A549 (cell line): ENCODE measurements around the gene TMEM88. TPM values are rescaled to one million over a fixed set of nuclear protein-coding genes. Genes with fewer than 3 reads are reported as not detected.

Experiments used
- ATAC-seq, 2 experiments: fragments of 200-7000 bp in 1 of 2; fragments of >200 bp in 1 of 2; cut with Nextera tagmentation in 1 of 2; cut with Tn5 transposase in 1 of 2; 3 replicates each; pipeline versions ENCODE4 v1.8.0 to v1.9.1; 2018 to 2020; ENCODE audit warnings: mild to moderate bottlenecking in 1 of 2, moderate library complexity in 1 of 2
- CTCF ChIA-PET: fragments of 300-600 bp; sonication (Branson Sonifier 250); formaldehyde crosslinking; extraction: SDS; loops from one replicate; lab custom pipeline; 2021; ENCODE audit warnings: antibody characterized with exemption, inconsistent platforms; lab: Yijun Ruan, JAX
- POLR2A ChIA-PET: fragments of 350-600 bp; formaldehyde crosslinking; extraction: SDS; loops from one replicate; lab custom pipeline; 2021; ENCODE audit warnings: antibody characterized with exemption, inconsistent platforms; lab: Yijun Ruan, JAX
- DNase-seq, 2 experiments: peaks; one replicate each; pipeline versions ENCODE4 v3.0.0 to v3.0.0-alpha.2; 2011 to 2016; ENCODE audit warnings: low read depth in 1 of 2, low spot score in 1 of 2
- FAIRE-seq: peaks from 2 replicates; lab custom pipeline; 2011; peaks lifted over from hg19 to GRCh38; lab: Jason Lieb, UNC
- H3K27ac ChIP-seq, 2 experiments: fragments of >200 bp; sonication (Bioruptor Twin); formaldehyde crosslinking; 3 replicates each; pipeline ENCODE4 v1.5.1; 2016 to 2017
- H3K4me1 ChIP-seq: fragments of >200 bp; sonication (Bioruptor Twin); formaldehyde crosslinking; 3 replicates; pipeline ENCODE4 v1.6.1; 2016
- H3K4me2 ChIP-seq: fragments of >200 bp; sonication (Bioruptor Twin); formaldehyde crosslinking; 3 replicates; pipeline ENCODE4 v1.6.1; 2016
- H3K4me3 ChIP-seq: fragments of >200 bp; sonication (Bioruptor Twin); formaldehyde crosslinking; 3 replicates; pipeline ENCODE4 v1.5.1; 2016
- H3K9me3 ChIP-seq: fragments of >200 bp; sonication (Bioruptor Twin); formaldehyde crosslinking; 3 replicates; pipeline ENCODE4 v1.6.1; 2016
- CEBPB ChIP-seq, 2 experiments: fragments of >200 bp in 1 of 2; sonication (Bioruptor Twin) in 1 of 2; formaldehyde crosslinking in 1 of 2; IDR thresholded peaks; 2 replicates each; pipeline ENCODE4 v1.6.1; 2012 to 2016
- CHD2 ChIP-seq: fragments of 150-350 bp; IDR thresholded peaks from 2 replicates; pipeline ENCODE4 v1.6.1; 2014; ENCODE audit warnings: low read length; ENCODE audit not compliant: partially characterized antibody
- ESRRA ChIP-seq: fragments of 150-350 bp; IDR thresholded peaks from 2 replicates; pipeline ENCODE4 v1.6.1; 2014; ENCODE audit warnings: mild to moderate bottlenecking, low read length, borderline replicate concordance
- FOSB ChIP-seq: fragments of 250-450 bp; sonication (Bioruptor Pico); IDR thresholded peaks from 2 replicates; pipeline ENCODE4 v1.5.0; 2020; ENCODE audit warnings: mild to moderate bottlenecking, moderate library complexity
- FOSL2 ChIP-seq, 2 experiments: fragments of 450-650 bp in 1 of 2; fragments of >200 bp in 1 of 2; sonication (Bioruptor Twin) in 1 of 2; formaldehyde crosslinking; IDR thresholded peaks; 2 replicates each; pipeline versions ENCODE4 v1.5.0 to v1.6.1; 2016 to 2020; ENCODE audit warnings: mild to moderate bottlenecking in 1 of 2, moderate library complexity in 1 of 2
- GATA3 ChIP-seq: IDR thresholded peaks from 2 replicates; pipeline ENCODE4 v1.6.1; 2012; ENCODE audit warnings: borderline replicate concordance
- HOXA7 ChIP-seq: fragments of 250-450 bp; sonication (Bioruptor Pico); IDR thresholded peaks from 2 replicates; pipeline ENCODE4 v1.5.0; 2020; ENCODE audit warnings: mild to moderate bottlenecking, moderate library complexity
- HOXB5 ChIP-seq: fragments of 250-450 bp; sonication (Bioruptor Pico); IDR thresholded peaks from 2 replicates; pipeline ENCODE4 v1.5.0; 2020; ENCODE audit warnings: mild to moderate bottlenecking, moderate library complexity
- JUN ChIP-seq, 2 experiments: fragments of >200 bp; sonication (Bioruptor Twin); formaldehyde crosslinking; IDR thresholded peaks; 2 replicates in 1 of 2; 3 replicates in 1 of 2; pipeline ENCODE4 v1.6.1; 2016 to 2017
- MAX ChIP-seq: IDR thresholded peaks from 2 replicates; pipeline ENCODE4 v1.6.1; 2012
- MAZ ChIP-seq: fragments of 150-350 bp; IDR thresholded peaks from 2 replicates; pipeline ENCODE4 v1.6.1; 2014; ENCODE audit warnings: antibody characterized with exemption, low read depth, low read length, borderline replicate concordance
- MYC ChIP-seq: IDR thresholded peaks from 2 replicates; pipeline ENCODE4 v1.6.1; 2012; ENCODE audit warnings: mild to moderate bottlenecking, inconsistent platforms, low read length, improper control_type of control experiment, borderline replicate concordance
- NR3C1 ChIP-seq: fragments of >200 bp; sonication (Bioruptor Twin); formaldehyde crosslinking; IDR thresholded peaks from 3 replicates; pipeline ENCODE4 v1.6.1; 2017
- PHF8 ChIP-seq: fragments of 200-600 bp; sonication (generic); IDR thresholded peaks from 2 replicates; pipeline ENCODE4 v1.6.1; 2016; ENCODE audit warnings: low read depth, mild to moderate bottlenecking, antibody characterized with exemption, moderate library complexity, borderline replicate concordance
- POLR2A ChIP-seq: IDR thresholded peaks from 2 replicates; pipeline ENCODE4 v1.6.1; 2012; ENCODE audit warnings: mild to moderate bottlenecking, low read length
- POLR2AphosphoS2 ChIP-seq: conservative IDR thresholded peaks from 2 replicates; pipeline ENCODE4 v1.6.1; 2012; ENCODE audit warnings: low read length, improper control_type of control experiment, inconsistent platforms
- RARB ChIP-seq: fragments of 250-450 bp; sonication (Bioruptor Pico); IDR thresholded peaks from 2 replicates; pipeline ENCODE4 v1.8.0; 2021; ENCODE audit warnings: mild to moderate bottlenecking, moderate library complexity
- TP53 ChIP-seq: fragments of 250-450 bp; sonication (Bioruptor Pico); IDR thresholded peaks from 2 replicates; pipeline ENCODE4 v1.5.0; 2021; ENCODE audit warnings: mild to moderate bottlenecking, moderate library complexity
- ZFP36 ChIP-seq: fragments of 450-650 bp; IDR thresholded peaks from 2 replicates; pipeline ENCODE4 v1.6.1; 2014; ENCODE audit warnings: borderline replicate concordance; ENCODE audit not compliant: partially characterized antibody
- ZNF302 ChIP-seq: fragments of 250-450 bp; sonication (Bioruptor Pico); IDR thresholded peaks from 2 replicates; pipeline ENCODE4 v1.9.0; 2021; ENCODE audit warnings: inconsistent platforms, mild to moderate bottlenecking, moderate library complexity
- WGBS: methylation state at CpG from one replicate; pipeline ENCODE4 v1.1.6; 2017; ENCODE audit errors: missing lambda C conversion rate; 5-methylcytosine and 5-hydroxymethylcytosine counted together
- polyA plus RNA-seq, 4 experiments: library from polyadenylated mRNA; depleted of rRNA in 3 of 4; stranded (reverse); fragments of >200 nt; fragmentation: RNase III in 1 of 4; extraction: RNeasy Plus Mini Kit Qiagen cat#74134 plus additional on column Dnase treatment in 1 of 4; gene quantifications; 2 replicates in 3 of 4; 3 replicates in 1 of 4; pipeline ENCODE4 v1.2.3, GENCODE V29; 2011 to 2017
- TF ChIP-seq, protein P1 (sequence below): fragments of 250-450 bp; sonication (Bioruptor Pico); IDR thresholded peaks from 2 replicates; pipeline ENCODE4 v1.5.0; 2021; ENCODE audit warnings: mild to moderate bottlenecking, moderate library complexity, borderline replicate concordance
- TF ChIP-seq, protein P2 (sequence below): fragments of 450-650 bp; IDR thresholded peaks from 2 replicates; pipeline ENCODE4 v1.6.1; 2014; ENCODE audit warnings: antibody characterized with exemption
- TF ChIP-seq, protein P3 (sequence below): IDR thresholded peaks from 2 replicates; pipeline ENCODE4 v1.6.1; 2012
- TF ChIP-seq, protein P4 (sequence below): fragments of >200 bp; sonication (Bioruptor Twin); formaldehyde crosslinking; IDR thresholded peaks from 3 replicates; pipeline ENCODE4 v1.6.1; 2016
- TF ChIP-seq, protein P5 (sequence below): fragments of >200 bp; sonication (Bioruptor Twin); formaldehyde crosslinking; IDR thresholded peaks from 2 replicates; pipeline ENCODE4 v1.6.1; 2016
- TF ChIP-seq, protein P6 (sequence below): fragments of 200-600 bp; sonication (generic); IDR thresholded peaks from 2 replicates; pipeline ENCODE4 v1.6.1; 2016; ENCODE audit warnings: antibody characterized with exemption, mild to moderate bottlenecking, moderate library complexity

TMEM88 gene
- polyA plus RNA-seq, 2 of the 4 experiments (the other 2 are of a cell fraction), result 0.17 to 0.48 TPM

DNA sequence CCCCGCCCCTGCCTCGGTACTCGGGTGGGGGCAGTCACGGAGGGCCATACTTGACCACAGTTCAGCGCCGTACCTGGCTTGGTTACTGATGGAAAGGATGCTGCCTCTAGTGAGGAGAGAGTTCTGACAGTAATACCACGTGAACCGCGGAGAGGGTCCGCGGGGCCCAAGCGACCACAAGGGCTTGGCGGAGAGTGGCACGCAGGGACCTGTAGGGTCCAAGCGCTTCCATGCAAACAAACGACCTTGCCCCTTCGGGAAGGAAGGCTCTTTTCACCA, 11.7 kb upstream of the TMEM88 start:
- H3K4me3 ChIP-seq, result peak overlapping the region; percentile 80
- TF ChIP-seq NR3C1 (no peak), PHF8 (peak; percentile 20; the same call in 1 of the 2 replicates), FOSB (peak; percentile 65; the same call in 1 of the 2 replicates), RARB (0 out of 2 replicates have a peak, but pooled peaks have one; percentile 43), ZNF302 (no peak), HOXA7 (CRISPR knock-in tag) (peak; percentile 47)
- H3K4me2 ChIP-seq, result peak overlapping the region; percentile 91
- ChIA-PET POLR2A (interaction anchor here (0.6 to 5.7 kb wide), 6 partner anchors 8 to 156 kb away, joined by 3 to 65 read pairs (median 6); partner anchors contain the start of genes CYB5D1, NAA38 and TP53), CTCF (interaction anchor here (1.3 to 25.1 kb wide), 6 partner anchors 8 to 126 kb away, joined by 3 to 677 read pairs (median 8); partner anchors contain the start of genes KDM6B and NAA38)
- H3K9me3 ChIP-seq, result no peaks in the 10 kb centered on the region
- H3K4me1 ChIP-seq, result peaks cover 40% of the 10 kb centered on the region
- no peak for ATAC-seq
- 2% methylated on average over 17 of the region's 17 CpGs for WGBS
- peak in 1 of 2 experiments; percentile 45 for DNase-seq
- no peak for FAIRE-seq
- peak overlapping the region; percentile 96 for H3K27ac ChIP-seq

DNA sequence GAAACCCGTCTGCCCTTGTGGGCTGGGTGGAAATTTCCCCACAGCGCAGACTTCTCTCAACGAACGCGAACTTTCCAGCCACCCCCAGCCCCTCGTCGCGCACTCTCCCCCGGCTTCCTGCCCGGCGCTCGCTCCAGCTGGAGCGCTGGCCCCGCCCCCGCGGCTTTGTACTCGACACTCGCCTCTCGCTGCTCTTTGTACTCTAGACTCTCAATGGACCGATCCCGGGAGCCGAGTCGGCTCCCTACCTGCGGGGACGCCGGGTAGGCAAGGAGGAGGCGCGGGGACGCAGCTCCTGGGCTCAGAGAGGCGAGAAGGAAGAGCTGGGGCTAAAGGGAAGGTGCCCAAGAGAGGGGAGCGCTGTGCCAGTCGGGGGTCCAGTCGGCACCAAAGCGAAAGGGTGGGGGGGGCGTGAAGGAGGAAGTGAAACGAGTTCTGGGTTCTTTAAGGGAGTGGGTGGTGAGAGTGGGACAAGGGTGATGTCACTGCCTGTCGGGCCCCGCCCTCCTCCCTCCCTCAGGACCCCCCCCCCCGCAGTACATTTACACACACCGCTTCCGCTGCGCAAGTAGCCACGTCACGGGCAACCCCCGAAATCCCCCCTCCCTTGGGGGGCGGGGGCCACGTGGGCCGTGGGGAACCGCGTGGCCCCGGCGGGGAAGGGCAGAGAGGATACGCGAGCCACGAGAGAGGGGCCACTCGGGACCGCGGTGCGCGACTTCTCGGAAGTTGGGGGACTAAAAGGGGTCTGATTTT, 11.2 kb upstream of the TMEM88 start:
- ATAC-seq (peak; percentile 35 to 44), DNase-seq (peak; percentile 90 to 96), FAIRE-seq (no peak)
- Histone ChIP-seq H3K27ac (peak overlapping the region; percentile 96), H3K4me3 (peak overlapping the region; percentile 80), H3K9me3 (no peaks in the 10 kb centered on the region), H3K4me1 (peaks cover 36% of the 10 kb centered on the region), H3K4me2 (peak overlapping the region; percentile 91)
- WGBS, result 2% methylated on average over 51 of the region's 61 CpGs
- ChIA-PET POLR2A (interaction anchor here (0.6 to 5.7 kb wide), 7 partner anchors 9 to 157 kb away, joined by 3 to 65 read pairs (median 6); partner anchors contain the start of genes CYB5D1, NAA38 and TP53), CTCF (interaction anchor here (1.3 to 25.1 kb wide), 7 partner anchors 7 to 127 kb away, joined by 3 to 677 read pairs (median 9); partner anchors contain the start of genes KDM6B and NAA38)
- peak; percentile 89 for TF ChIP-seq MAX
- peak; percentile 97 for TF ChIP-seq MAZ
- no peak for TF ChIP-seq ZFP36
- TF ChIP-seq CEBPB (IDR thresholded peaks at IDR 0.05), result peak in 1 of 2 experiments; percentile 11; a peak in 1 of 4 replicates
- peak; percentile 38 for TF ChIP-seq CHD2
- TF ChIP-seq, protein P1, sequence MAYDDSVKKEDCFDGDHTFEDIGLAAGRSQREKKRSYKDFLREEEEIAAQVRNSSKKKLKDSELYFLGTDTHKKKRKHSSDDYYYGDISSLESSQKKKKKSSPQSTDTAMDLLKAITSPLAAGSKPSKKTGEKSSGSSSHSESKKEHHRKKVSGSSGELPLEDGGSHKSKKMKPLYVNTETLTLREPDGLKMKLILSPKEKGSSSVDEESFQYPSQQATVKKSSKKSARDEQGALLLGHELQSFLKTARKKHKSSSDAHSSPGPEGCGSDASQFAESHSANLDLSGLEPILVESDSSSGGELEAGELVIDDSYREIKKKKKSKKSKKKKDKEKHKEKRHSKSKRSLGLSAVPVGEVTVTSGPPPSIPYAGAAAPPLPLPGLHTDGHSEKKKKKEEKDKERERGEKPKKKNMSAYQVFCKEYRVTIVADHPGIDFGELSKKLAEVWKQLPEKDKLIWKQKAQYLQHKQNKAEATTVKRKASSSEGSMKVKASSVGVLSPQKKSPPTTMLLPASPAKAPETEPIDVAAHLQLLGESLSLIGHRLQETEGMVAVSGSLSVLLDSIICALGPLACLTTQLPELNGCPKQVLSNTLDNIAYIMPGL (CRISPR knock-in tag), result no peak
- peak; percentile 34; the same call in 1 of the 2 replicates for TF ChIP-seq TP53 (CRISPR knock-in tag)
- TF ChIP-seq GATA3, result peak; percentile 61
- TF ChIP-seq, protein P2, sequence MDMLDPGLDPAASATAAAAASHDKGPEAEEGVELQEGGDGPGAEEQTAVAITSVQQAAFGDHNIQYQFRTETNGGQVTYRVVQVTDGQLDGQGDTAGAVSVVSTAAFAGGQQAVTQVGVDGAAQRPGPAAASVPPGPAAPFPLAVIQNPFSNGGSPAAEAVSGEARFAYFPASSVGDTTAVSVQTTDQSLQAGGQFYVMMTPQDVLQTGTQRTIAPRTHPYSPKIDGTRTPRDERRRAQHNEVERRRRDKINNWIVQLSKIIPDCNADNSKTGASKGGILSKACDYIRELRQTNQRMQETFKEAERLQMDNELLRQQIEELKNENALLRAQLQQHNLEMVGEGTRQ, result peak; percentile 82
- TF ChIP-seq, protein P3, sequence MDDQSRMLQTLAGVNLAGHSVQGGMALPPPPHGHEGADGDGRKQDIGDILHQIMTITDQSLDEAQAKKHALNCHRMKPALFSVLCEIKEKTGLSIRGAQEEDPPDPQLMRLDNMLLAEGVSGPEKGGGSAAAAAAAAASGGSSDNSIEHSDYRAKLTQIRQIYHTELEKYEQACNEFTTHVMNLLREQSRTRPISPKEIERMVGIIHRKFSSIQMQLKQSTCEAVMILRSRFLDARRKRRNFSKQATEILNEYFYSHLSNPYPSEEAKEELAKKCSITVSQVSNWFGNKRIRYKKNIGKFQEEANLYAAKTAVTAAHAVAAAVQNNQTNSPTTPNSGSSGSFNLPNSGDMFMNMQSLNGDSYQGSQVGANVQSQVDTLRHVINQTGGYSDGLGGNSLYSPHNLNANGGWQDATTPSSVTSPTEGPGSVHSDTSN, result peak; percentile 61; the same call in 1 of the 2 replicates
- peak; percentile 99 for TF ChIP-seq MYC
- TF ChIP-seq ESRRA, result no peak
- TF ChIP-seq, protein P4, sequence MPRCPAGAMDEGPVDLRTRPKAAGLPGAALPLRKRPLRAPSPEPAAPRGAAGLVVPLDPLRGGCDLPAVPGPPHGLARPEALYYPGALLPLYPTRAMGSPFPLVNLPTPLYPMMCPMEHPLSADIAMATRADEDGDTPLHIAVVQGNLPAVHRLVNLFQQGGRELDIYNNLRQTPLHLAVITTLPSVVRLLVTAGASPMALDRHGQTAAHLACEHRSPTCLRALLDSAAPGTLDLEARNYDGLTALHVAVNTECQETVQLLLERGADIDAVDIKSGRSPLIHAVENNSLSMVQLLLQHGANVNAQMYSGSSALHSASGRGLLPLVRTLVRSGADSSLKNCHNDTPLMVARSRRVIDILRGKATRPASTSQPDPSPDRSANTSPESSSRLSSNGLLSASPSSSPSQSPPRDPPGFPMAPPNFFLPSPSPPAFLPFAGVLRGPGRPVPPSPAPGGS, result peak; percentile 19; the same call in 1 of the 3 replicates
- TF ChIP-seq, protein P5, sequence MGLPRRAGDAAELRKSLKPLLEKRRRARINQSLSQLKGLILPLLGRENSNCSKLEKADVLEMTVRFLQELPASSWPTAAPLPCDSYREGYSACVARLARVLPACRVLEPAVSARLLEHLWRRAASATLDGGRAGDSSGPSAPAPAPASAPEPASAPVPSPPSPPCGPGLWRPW, result no peak
- TF ChIP-seq JUN (IDR thresholded peaks at IDR 0.05), result peak; percentile 66 to 79; a peak in 4 of 5 replicates
- TF ChIP-seq POLR2A, result peak; percentile 43
- peak; percentile 92 for TF ChIP-seq FOSB
- TF ChIP-seq FOSL2 (IDR thresholded peaks at IDR 0.05), result no peak
- TF ChIP-seq FOSL2 (CRISPR knock-in tag; IDR thresholded peaks at IDR 0.05), result peak; percentile 59; the same call in 1 of the 2 replicates
- no peak for TF ChIP-seq HOXB5 (CRISPR knock-in tag)
- TF ChIP-seq, protein P6, sequence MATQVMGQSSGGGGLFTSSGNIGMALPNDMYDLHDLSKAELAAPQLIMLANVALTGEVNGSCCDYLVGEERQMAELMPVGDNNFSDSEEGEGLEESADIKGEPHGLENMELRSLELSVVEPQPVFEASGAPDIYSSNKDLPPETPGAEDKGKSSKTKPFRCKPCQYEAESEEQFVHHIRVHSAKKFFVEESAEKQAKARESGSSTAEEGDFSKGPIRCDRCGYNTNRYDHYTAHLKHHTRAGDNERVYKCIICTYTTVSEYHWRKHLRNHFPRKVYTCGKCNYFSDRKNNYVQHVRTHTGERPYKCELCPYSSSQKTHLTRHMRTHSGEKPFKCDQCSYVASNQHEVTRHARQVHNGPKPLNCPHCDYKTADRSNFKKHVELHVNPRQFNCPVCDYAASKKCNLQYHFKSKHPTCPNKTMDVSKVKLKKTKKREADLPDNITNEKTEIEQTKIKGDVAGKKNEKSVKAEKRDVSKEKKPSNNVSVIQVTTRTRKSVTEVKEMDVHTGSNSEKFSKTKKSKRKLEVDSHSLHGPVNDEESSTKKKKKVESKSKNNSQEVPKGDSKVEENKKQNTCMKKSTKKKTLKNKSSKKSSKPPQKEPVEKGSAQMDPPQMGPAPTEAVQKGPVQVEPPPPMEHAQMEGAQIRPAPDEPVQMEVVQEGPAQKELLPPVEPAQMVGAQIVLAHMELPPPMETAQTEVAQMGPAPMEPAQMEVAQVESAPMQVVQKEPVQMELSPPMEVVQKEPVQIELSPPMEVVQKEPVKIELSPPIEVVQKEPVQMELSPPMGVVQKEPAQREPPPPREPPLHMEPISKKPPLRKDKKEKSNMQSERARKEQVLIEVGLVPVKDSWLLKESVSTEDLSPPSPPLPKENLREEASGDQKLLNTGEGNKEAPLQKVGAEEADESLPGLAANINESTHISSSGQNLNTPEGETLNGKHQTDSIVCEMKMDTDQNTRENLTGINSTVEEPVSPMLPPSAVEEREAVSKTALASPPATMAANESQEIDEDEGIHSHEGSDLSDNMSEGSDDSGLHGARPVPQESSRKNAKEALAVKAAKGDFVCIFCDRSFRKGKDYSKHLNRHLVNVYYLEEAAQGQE, result 0 out of 2 replicates have a peak, but pooled peaks have one; percentile 34
- TF ChIP-seq POLR2AphosphoS2, result peak; percentile 55; the same call in 1 of the 2 replicates
